IPS DF 4.7 (cell line): ENCODE data around the gene MOV10L1.

ENCODE experiments used
- DNase-seq: peaks from one replicate; pipeline ENCODE4 v3.0.0-alpha.2; 2013; ENCODE audit warnings: low spot score; ENCODE audit errors: extremely low read depth

The MOV10L1 gene

DNA sequence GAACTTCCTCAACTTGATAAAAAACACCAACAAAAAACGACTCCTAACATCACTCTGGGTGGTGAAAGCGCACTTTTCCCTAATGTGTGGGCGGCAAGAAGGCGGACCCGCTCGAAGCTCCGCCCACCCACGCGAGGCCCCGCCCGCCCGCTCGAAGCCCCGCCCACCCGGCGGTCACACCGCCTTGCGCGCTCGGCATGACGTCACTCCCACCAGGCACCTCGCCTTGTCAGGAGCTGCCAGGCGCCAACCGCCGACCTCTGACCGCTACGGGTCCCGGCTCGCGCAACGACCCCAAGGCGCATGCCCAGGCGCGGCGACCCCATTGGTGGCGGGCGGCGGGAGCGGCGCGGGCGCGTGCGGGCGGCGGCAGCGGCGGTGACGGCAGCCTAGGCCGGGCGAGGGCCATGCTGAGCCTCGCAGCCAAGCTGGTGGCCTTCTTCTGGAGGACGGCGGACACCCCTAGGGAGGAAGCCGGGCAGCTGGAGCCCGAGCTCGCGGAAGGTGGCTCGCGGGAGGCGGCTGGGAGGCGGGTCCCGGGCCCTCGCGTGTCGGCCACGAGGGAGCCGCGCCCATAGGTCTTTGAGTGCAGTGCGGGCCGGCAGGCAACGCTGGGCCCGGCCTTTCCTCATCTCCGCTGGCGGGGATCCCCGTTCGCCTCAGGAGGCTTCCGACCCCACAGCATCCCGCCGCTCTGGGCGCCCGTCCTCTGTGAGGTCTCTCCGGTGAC lies at the start of gene MOV10L1:
Gene MOV10L1, plus strand, starts transcription at position 325 of the 730 bp plus-strand sequence. Its CDS starts 83 bp downstream, at position 408.
- DNase-seq: no peak

GRCh38 chr22:50040717-50041116 lies 49.1 kb upstream of the MOV10L1 start:
- no peak for DNase-seq

- DNase-seq: no peak
Observed at GRCh38 chr22:50041361-50042065, 48.3 kb upstream of the MOV10L1 start.

- no peak for DNase-seq
Observed at GRCh38 chr22:50044485-50045118, 45.2 kb upstream of the MOV10L1 start.

GRCh38 chr22:50045211-50046018 lies 44.4 kb upstream of the MOV10L1 start:
- DNase-seq: no peak

GRCh38 chr22:50046019-50046415 lies 43.8 kb upstream of the MOV10L1 start:
- no peak for DNase-seq

GRCh38 chr22:50046481-50047245 lies 43.1 kb upstream of the MOV10L1 start:
- no peak for DNase-seq

DNA sequence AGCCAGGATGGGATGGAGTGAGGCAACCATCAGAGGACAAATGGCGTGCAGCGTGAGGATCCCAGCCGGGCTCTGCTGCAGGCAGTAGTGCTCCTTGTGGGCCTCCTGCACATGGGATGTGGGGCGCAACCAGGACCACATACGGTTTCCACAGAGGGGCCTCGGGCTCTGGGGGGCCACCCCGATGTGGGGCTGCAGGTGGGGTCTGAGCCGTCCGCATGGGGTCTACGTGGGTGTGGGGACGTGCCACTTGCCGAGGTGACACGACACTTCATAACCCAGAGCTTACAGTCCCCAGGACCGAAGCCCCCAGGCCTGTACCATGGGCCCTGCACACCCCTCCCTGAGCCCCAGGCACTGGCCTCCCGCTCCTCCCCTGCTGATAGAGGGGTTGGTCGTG lies 42.5 kb upstream of the MOV10L1 start:
- no peak for DNase-seq

DNA sequence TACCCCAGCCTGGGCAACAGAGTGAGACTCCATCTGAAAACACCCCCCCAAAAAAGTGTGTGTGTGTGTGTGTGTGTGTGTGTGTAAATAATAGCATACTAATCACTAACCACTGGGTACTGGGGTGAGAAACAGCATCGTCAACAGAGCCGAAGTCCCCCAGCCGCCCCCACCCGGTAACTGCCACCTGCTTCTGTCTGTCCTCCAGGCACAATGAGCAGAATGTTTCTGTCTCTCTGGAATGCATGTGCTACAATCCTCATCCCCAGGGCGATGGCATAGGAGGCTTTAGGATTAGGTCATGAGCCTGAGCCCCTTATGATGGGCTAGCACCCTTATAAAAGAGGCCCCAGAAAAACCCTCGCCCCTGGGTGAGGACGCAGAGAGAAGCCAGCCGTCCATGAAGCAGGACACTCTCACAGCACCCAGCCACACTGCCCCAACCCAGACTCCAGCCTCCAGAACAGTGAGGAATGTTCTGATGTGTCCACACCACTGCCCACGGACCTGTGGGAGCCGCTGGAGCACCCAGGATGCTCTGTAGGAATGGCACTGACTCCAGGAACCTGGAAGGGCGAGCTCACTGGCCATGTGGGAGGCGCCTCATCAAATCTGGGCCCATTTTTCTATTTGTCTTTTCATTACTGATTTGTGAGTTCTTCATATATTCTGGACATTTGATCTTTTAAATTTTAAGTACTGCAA lies 41.6 kb upstream of the MOV10L1 start:
- DNase-seq: no peak

DNA sequence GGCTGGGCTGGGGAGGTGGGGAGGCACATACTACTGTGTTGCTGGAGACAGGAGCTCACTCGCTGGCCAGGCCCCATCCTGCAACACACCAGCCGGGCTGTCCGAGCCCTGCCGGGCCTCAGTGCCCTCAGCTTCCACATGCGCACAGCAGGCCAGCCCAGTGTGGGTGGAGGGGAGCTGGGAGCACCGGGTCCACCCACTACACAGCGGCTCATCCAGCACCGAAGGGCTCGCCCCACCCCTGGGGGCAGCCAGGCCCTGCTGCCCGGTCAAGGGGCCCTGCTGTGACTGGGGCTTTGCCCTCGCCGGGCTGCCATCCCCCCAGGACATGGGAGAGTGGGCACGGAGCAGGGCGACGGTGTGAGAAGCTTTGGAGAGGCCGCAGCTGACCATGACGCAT lies 41.0 kb upstream of the MOV10L1 start:
- no peak for DNase-seq

GRCh38 chr22:50049299-50050195 lies 40.3 kb upstream of the MOV10L1 start:
- no peak for DNase-seq

DNA sequence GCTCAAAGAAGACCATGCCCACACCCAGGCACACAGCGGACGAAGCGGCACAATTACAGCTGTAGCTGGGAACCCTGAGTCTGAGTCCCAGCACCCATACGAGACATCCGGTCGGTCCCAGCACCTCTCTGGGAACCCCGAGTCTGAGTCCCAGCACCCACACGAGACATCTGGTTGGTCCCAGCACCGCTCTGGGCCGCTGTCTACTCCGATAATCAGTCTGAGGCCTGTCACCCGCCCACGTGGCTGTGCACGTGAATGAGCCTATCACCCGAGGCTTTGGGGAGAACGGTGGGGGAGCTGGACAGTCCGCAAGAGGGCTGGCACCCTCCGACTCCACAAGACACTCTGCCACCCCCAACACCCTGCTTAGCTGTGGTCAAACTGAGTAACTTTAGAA lies 37.9 kb upstream of the MOV10L1 start:
- DNase-seq: no peak

DNA sequence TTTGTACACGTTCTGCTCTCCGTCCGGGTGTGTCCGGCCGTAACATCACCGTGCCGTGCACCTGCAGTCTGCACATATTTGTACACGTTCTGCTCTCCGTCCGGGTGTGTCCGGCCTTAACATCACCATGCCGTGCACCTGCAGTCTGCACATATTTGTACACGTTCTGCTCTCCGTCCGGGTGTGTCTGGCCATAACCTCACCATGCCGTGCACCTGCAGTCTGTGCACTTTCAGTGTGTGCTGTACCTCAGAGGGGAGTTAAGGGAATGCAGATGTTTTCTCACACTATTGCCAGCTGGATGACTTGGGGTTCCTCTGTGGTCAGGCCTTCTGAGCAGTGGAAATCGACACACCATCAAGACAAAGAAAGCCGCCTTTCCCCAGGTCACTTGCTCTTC lies 35.9 kb upstream of the MOV10L1 start:
- DNase-seq: no peak

- no peak for DNase-seq
Observed at GRCh38 chr22:50056214-50056972, 33.4 kb upstream of the MOV10L1 start.

GRCh38 chr22:50057278-50058060 lies 32.3 kb upstream of the MOV10L1 start:
- DNase-seq: no peak

- DNase-seq: no peak
Observed at GRCh38 chr22:50058061-50058905, 31.5 kb upstream of the MOV10L1 start, which contains the start of gene TTLL8. TSS of gene TTLL8 (minus strand) at chr22:50058298.
